ENCODE data around the gene TEKTIP1.

GRCh38 chr19:3535563-3535965 is 3.4 kb upstream of the TEKTIP1 start:
- TF ChIP-seq POLR2AphosphoS5 (IDR thresholded peaks at IDR 0.05; ENCODE audit: low read depth, low read length) (0 out of 2 replicates have a peak, but pooled peaks have one; percentile 32), FOXP2 (optimal IDR thresholded peaks at IDR 0.05; ENCODE audit: borderline replicate concordance, extremely low read depth, extremely low read length, insufficient read depth) (no peak), REST (IDR thresholded peaks at IDR 0.05; ENCODE audit: insufficient read depth in 1 of 2, low read depth in 2 of 2, low read length in 2 of 2) (no peak), TAF1 (IDR thresholded peaks at IDR 0.05; ENCODE audit: borderline replicate concordance, insufficient read depth, low read length) (no peak)

Measured in PFSK-1 (cell line).